ENCODE measurements around the gene TOR4A. TPM values are rescaled to one million over a fixed set of nuclear protein-coding genes. Genes with fewer than 3 reads are reported as not detected.

TOR4A gene
- total and polyA plus RNA-seq, 2 experiments from 2014 or later: 2.0 to 19.0 TPM

GRCh38 chr9:137240318-137240840 is 37.1 kb upstream of the TOR4A start:
- H3K36me3 ChIP-seq (ENCODE audit: insufficient read depth): no peaks in the 10 kb centered on the region
- peaks cover 16% of the 10 kb centered on the region for H4K20me1 ChIP-seq (replicated peaks; ENCODE audit: insufficient read depth)
- 0 out of 2 replicates have a peak overlapping the region, but pooled peaks have one; percentile 66 for H3K27ac ChIP-seq (ENCODE audit: low read depth)
- peaks cover 25% of the 10 kb centered on the region for H3K27me3 Mint-ChIP-seq (ENCODE audit: insufficient read depth, low read depth, poor library complexity)
- peak overlapping the region; percentile 87 for H3K4me3 ChIP-seq
- H3F3A ChIP-seq (replicated peaks; ENCODE audit: low read depth): 0 out of 2 replicates have a peak, but pooled peaks cover 29% of the 10 kb centered on the region
- peak overlapping the region; percentile 47 for H2AFZ ChIP-seq
- peaks cover 29% of the 10 kb centered on the region for H3K79me2 ChIP-seq (replicated peaks; ENCODE audit: insufficient read depth)
- H3K27ac Mint-ChIP-seq: no peak overlapping the region
- H3K9me3 Mint-ChIP-seq: no peaks in the 10 kb centered on the region
- no peak for TF ChIP-seq CREB1 (CRISPR knock-in tag; IDR thresholded peaks at IDR 0.05; ENCODE audit: low read depth)
- TF ChIP-seq ZNF331 (CRISPR knock-in tag; IDR thresholded peaks at IDR 0.05; ENCODE audit: low read depth): no peak
- TF ChIP-seq STAT1 (IDR thresholded peaks at IDR 0.05; ENCODE audit: unreplicated experiment): no peak
- peak in 1 of 2 experiments; percentile 16; a peak in 1 of 4 replicates for TF ChIP-seq CTCF (conservative IDR thresholded peaks at IDR 0.05; ENCODE audit: low read depth in 2 of 2)
- no peaks in the 10 kb centered on the region for H3K27me3 ChIP-seq (ENCODE audit: insufficient read depth)
- H3K4me1 ChIP-seq (ENCODE audit: insufficient read depth): peaks cover 27% of the 10 kb centered on the region; the same call in 1 of the 2 replicates
- peak overlapping the region; percentile 81; the same call in 2 of the 3 replicates for H3K4me3 Mint-ChIP-seq
- H3K36me3 Mint-ChIP-seq (ENCODE audit: low read depth): peaks cover 31% of the 10 kb centered on the region
- peak overlapping the region; percentile 99 for H3K4me2 ChIP-seq
- no peak for DNase-seq (ENCODE audit: low spot score)
- no peaks in the 10 kb centered on the region for H3K9me2 ChIP-seq (ENCODE audit: insufficient read depth)
- peaks cover 37% of the 10 kb centered on the region for H3K4me1 Mint-ChIP-seq
- ATAC-seq: peak; percentile 7

GRCh38 chr9:137240841-137241489 is 36.6 kb upstream of the TOR4A start, which contains the start of gene TUBB4B:
Gene TUBB4B (plus strand): TSS chr9:137241287. CDS start chr9:137241361, 74 bp downstream.
- Mint-ChIP-seq H3K36me3 (ENCODE audit: low read depth) (peaks cover 31% of the 10 kb centered on the region), H3K27ac (peak within 1 kb of the TSS; percentile 89), H3K4me1 (peaks cover 39% of the 10 kb centered on the region), H3K9me3 (no peaks in the 10 kb centered on the region), H3K4me3 (peak within 1 kb of the TSS; percentile 86), H3K27me3 (ENCODE audit: insufficient read depth, low read depth, poor library complexity) (peaks cover 28% of the 10 kb centered on the region)
- H3K79me2 ChIP-seq (replicated peaks; ENCODE audit: insufficient read depth): peaks cover 29% of the 10 kb centered on the region
- ATAC-seq (peak; percentile 68), DNase-seq (ENCODE audit: low spot score) (peak; percentile 99)
- peak within 1 kb of the TSS; percentile 66; the same call in 1 of the 2 replicates for H3K27ac ChIP-seq (ENCODE audit: low read depth)
- H3K9me2 ChIP-seq (ENCODE audit: insufficient read depth): no peaks in the 10 kb centered on the region
- H3K36me3 ChIP-seq (ENCODE audit: insufficient read depth): no peaks in the 10 kb centered on the region
- peaks cover 16% of the 10 kb centered on the region for H4K20me1 ChIP-seq (replicated peaks; ENCODE audit: insufficient read depth)
- peak within 1 kb of the TSS; percentile 89 for H3K4me3 ChIP-seq
- 0 out of 2 replicates have a peak, but pooled peaks cover 29% of the 10 kb centered on the region for H3F3A ChIP-seq (replicated peaks; ENCODE audit: low read depth)
- peak within 1 kb of the TSS; percentile 99 for H3K4me2 ChIP-seq
- H3K4me1 ChIP-seq (ENCODE audit: insufficient read depth): peaks cover 27% of the 10 kb centered on the region; the same call in 1 of the 2 replicates
- H2AFZ ChIP-seq: peak within 1 kb of the TSS; percentile 47
- no peaks in the 10 kb centered on the region for H3K27me3 ChIP-seq (ENCODE audit: insufficient read depth)
- no peak for TF ChIP-seq REST (IDR thresholded peaks at IDR 0.05; ENCODE audit: unreplicated experiment)
- TF ChIP-seq EZH2phosphoT487 (IDR thresholded peaks at IDR 0.05; ENCODE audit: unreplicated experiment): no peak
- no peak for TF ChIP-seq EZH2 (IDR thresholded peaks at IDR 0.05; ENCODE audit: low read depth, unreplicated experiment)
- peak; percentile 100 for TF ChIP-seq POLR2AphosphoS5 (IDR thresholded peaks at IDR 0.05; ENCODE audit: low read depth)
- no peak for TF ChIP-seq ZNF331 (CRISPR knock-in tag; IDR thresholded peaks at IDR 0.05; ENCODE audit: low read depth)
- TF ChIP-seq JUNB (IDR thresholded peaks at IDR 0.05; ENCODE audit: unreplicated experiment): no peak
- peak; percentile 9; the same call in 1 of the 2 replicates for TF ChIP-seq CREB1 (CRISPR knock-in tag; IDR thresholded peaks at IDR 0.05; ENCODE audit: low read depth)
- TF ChIP-seq, protein P1, sequence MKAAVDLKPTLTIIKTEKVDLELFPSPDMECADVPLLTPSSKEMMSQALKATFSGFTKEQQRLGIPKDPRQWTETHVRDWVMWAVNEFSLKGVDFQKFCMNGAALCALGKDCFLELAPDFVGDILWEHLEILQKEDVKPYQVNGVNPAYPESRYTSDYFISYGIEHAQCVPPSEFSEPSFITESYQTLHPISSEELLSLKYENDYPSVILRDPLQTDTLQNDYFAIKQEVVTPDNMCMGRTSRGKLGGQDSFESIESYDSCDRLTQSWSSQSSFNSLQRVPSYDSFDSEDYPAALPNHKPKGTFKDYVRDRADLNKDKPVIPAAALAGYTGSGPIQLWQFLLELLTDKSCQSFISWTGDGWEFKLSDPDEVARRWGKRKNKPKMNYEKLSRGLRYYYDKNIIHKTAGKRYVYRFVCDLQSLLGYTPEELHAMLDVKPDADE (IDR thresholded peaks at IDR 0.05): peak; percentile 44; the same call in 1 of the 2 replicates
- TF ChIP-seq NANOG (IDR thresholded peaks at IDR 0.05; ENCODE audit: borderline replicate concordance): no peak
- TF ChIP-seq ZNF114 (CRISPR knock-in tag; IDR thresholded peaks at IDR 0.05): no peak

All from GM23338 (cell line).